Measurements from ENCODE around the gene FGF21.
A peak's percentile ranks its signal among the peaks of the same experiment; 100 is the strongest.

The FGF21 gene

DNA sequence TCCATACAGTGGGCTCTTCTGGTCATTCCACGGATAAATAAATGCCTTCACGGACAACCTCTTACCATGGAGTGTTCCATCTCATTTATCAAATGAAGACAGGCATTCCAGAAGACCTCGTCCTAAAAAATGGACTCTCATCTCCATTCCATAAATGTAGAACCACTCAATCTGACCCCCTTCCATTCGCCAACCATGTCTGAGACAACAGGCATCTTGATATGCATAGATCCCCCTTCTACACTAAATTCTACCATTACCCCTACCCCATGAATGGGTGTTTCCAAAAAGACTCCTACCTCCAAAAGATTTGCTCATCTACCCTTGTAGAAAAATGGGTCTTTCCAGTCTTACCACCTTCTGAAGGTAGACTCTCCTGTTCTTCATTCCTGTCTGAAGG is 23.9 kb upstream of the FGF21 start:
- DNase-seq = no peak

DNA sequence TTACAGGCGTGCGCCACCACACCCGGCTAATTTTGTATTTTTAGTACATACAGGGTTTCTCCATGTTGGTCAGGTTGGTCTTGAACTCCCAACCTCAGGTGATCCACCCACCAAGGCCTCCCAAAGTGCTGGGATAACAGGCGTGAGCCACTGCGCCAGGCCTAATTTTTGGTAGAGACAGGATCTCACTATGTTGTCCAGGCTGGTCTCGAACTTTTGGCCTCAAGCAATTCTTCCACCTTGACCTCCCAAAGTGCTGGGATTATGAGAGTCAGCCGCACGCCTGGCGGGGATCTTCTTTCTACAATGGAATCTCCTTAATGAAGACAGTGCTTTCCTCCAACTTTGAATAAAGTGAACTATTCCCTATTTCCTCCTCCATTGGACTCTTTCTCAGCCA is 20.7 kb upstream of the FGF21 start:
- no peak for DNase-seq

DNA sequence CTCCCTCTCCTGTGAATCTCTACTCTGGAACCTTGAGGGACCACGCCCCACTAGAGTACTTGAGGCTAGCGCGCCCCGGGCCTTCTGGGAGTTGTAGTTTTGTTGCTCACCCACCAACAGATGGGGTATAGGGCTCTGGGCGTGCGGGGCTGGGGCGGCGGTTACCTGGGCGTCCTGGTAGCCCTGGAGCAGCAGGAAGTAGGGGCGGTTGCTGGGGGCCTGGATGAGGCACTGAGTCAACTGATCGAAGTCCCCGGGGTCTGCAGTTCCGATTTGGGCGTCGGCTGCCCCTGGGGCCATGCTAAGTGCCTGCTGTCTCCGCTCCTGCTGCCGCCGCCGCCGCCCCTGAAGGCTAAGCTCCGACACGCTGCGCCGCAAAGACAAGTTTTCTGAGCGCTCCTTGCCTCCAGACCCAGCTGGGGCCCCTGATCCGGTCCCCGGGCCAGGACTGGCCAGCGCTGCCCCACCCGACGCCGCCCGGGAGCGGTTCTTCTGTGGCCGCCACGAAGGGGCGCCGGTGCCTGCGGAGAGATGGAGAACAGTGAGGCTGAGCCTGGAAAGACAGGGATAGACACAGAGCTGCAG is 20.2 kb upstream of the FGF21 start:
- DNase-seq = no peak

DNA sequence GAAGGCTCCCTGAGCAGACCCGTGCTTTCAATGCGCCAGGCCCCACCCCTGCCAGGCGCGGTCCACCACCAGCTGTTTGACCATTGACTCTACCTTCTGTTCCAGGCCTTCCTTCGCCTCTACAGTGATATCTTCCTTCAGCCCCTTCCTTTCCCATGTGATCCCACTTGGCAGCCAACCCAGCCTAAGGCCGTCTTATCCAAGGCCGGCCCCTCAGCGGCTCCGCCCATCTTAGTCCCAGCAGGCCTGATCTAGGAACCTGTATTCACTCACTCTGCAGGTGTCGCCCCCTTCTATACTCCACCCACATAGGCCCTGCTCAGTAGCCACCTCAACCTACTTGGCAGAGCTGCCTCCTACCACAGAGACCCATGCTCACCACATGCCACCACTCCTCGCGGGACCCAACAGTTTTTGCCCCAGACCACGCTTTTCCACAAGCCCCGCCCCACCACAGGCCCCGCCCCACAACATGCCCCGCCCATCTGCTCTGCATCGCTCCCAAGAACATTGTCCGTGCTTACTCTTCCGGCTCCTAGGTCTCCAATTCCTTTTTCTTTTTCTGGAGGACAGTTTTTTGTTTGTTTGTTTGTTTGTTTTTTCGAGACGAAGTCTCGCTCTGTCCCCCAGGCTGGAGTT is 17.8 kb upstream of the FGF21 start:
- DNase-seq = no peak

DNA sequence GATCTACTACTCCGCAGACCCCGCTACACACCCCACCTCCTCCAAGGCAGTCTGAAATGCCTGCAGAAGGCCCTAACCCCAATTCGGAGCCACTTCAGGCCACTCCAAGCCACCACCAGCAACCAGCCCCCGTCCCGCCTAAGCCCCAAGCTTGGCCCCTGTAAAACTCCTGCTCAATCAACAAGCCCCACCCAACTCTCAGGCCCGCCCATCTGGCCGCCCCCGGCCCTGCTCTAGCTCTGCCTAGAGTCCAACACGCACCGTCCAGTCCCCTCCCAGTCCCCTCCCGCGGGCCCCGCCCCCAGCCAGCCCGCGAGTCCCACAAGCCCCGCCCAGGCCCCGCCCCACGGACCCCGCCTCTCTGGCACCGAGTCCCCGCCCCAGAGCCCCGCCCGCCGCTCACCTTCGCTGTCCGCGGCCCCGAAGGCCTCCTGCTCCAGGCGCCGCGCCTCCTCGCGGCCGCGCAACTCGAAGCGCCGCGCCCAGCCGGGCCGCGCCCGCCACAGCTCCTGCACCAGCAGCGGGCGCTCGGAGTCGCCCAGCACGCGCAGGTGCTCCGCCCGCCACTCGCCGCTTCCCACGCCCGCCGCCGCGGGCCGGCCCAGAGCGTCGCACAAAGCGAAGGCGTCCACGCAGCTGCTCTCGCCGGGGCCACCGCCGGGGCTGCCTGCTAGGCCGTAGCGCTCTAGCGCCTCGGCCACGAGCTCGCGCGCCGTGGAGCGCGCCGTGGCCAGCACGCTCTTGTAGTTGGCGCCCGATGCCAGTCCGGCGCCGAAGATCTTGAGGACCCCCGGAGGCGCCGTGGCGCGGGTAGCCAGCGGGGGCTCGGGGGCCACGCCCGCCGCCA is 16.5 kb upstream of the FGF21 start:
- DNase-seq = peak; percentile 97

DNA sequence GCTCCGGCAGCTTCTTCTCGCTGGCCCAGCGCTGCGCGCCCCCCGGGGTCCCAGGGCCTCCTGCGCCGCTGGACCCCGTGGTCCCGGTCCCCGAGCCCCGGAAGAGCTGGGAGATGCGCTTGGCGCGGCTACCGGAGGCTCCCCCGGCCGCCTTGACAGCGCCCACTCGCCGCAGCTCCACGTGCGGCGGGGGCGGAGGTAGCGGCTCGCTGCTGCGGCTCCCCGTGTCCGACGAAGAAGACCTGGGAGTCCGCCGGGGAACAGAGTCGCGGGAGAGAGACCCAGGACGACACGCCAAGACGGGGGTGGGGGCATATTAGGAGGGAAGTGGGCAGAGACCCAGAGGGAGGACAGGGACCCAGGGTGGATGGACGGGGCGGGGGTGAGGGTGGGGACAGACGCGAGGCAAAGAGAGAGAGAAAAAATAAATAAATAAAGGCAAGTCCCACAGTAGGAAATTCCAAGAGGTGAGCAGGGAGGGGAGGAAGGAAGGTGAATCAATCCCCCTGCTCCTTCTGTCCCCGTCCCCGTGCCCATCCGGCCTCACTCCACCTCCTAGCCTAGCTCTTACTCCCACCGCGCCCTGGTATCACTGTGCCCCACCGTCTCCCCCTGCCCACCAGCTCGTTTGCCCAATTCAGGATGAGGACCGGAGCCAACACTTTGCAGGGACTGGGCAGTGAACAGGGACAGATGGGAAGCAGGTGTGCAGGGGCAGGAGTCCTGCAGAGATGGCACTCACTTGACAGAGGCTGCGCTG is 15.7 kb upstream of the FGF21 start:
- DNase-seq = no peak

DNA sequence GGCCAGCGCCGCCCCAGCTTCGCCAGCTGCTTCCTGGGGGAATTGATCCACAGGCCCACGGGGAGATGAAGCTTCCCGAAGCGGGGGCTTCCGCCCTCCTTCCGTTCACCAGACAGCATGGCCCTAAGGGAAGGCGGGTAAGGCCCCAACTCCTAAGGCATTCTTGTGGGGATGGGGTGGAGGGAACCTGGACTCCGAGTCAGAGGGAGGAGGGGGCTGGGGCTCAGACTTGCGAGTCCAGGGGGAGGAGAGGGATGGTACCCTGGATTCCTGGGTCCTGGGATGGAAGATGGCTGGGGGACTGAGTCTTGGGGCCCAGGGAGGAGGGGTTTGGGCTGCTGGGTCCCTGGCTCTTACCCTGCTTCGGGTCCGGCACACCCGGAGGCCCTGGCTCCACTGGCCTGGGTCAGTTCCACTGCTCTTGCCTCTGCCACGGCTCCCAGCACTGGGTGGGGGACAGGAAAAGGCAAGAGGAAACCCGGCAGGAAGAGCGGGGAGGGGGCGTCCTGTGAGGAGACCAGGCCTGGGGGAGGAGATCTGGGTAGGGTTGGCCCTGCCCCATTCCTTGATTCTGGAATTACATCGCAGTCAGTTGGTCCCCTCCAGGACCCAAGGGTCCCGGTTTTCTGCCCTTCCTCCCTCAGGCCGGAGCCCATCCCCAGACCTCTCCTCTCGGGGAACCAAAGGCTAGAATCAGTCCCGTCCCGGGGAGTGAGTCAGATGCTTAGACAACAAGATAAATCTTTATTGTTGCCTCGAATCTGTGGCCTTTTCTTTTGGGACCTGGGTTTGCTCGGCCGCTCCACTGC is 15.0 kb upstream of the FGF21 start, which contains the start of gene RASIP1:
RASIP1 (minus strand) TSS at position 447 of the 809 bp plus-strand sequence; CDS start at position 119, 328 bp downstream.
- no peak for DNase-seq

DNA sequence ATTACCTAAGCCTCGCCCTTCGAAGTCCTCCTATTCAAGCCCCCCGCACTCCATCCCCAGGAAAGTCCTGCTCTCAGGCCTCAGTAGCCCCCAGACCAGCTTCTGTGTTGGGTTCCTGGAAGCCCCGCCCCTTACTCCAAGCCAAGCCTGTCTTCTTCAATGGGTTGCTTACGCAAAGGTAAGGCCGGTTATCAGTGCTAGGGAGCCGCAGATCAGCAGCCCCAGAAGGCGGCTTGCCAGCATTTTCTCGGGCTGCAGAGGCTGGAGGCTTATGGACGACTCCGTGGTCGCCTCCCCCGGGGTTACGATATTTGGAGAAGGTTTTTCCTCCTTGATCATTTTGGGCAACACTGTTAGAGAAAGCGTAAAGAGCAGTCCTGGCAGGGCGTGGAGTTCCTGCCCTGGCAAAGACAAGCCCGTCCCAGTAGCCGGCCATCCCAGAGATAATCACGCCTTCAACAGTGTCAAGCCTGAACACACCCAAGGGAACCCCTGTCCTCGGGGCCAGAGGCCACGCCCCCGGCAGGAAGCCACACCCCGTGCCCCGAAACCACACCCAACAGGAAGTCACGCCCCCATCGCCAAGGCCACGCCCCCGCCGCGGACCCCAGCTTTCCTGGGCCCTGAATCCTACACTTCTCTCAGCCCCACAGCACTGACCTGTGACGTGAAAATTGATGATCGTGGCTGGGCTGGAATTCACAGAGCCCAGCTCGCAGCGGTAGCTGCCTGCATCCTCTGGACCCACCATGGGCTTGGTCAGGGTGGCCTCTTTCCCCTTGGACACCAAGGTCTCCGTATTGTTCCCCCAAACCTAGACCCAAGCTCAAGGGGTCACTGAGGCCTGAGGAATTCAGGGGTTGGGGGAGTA is 14.0 kb upstream of the FGF21 start:
- peak; percentile 80 for DNase-seq

DNA sequence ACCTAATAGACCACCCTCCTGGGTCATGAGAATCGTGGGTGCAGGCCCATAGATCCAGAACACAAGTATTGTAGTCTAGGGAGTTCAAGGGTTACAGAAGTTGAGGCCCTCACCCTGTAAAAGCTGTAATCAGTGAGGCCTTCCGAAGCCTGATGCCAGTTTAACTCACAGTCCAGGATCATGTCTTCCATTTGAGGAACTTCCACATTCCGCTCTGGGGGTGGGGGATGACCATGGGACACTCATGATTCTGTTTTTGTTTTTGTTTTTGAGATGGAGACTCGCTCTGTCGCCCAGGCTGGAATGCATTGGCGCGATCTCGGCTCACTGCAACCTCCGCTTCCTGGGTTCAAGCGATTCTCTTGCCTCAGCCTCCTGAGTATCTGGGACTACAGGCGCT is 13.2 kb upstream of the FGF21 start:
- no peak for DNase-seq

DNA sequence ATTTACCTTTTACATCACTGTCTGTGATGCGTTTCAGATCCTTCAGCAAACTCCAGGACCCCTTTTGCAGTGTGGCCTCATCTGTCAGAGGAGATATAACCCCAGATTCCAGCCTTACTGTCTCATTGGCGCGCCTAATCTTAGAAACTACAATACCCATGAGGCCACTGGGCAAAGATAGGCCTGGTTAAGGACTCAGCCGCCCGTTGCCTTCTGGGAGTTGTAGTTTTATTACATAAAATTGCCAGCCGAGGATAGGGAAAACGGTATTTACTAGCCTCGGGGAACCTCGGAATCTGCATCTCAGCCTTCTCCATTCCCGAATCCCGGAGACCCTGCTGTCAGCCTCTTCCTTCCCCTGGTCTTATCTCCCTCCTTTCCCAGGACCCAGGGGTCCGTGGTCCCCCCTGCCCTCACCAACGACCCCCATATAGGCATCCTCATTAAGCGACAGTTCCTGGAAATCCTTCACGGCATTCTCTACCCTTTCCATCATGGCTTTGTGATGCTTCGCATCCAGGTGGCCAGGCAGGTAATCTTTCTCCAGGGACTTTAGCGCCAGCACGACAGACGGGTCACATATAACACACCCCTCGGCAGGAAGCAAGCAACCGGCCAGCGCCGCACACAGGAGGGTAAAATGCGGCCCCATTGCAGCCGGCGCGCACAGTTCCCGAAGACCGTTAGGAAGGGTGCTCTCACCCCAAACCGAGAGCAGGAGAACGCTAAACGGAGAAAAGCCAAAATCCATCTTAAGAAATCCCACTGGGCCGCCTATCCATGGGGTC is 9.9 kb upstream of the FGF21 start:
- peak; percentile 67 for DNase-seq

DNA sequence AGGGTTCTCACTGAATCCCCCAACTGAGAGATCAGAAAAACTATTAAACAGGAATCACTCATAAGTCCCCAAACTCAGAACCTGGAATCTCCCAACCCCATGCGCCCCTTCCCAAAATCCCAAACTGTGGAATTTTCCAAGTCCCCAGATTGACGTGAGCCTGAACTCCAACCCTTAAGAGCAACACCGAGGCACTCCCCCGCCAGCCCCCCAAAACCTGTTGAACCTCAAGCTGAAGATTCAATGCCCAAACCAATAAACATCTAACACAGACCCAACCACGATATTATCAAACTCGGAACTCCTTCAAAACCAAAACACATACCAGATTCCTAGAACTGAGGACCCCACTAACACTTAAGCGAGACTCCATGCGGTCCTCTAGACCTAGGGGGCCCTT is 9.2 kb upstream of the FGF21 start:
- DNase-seq = no peak

DNA sequence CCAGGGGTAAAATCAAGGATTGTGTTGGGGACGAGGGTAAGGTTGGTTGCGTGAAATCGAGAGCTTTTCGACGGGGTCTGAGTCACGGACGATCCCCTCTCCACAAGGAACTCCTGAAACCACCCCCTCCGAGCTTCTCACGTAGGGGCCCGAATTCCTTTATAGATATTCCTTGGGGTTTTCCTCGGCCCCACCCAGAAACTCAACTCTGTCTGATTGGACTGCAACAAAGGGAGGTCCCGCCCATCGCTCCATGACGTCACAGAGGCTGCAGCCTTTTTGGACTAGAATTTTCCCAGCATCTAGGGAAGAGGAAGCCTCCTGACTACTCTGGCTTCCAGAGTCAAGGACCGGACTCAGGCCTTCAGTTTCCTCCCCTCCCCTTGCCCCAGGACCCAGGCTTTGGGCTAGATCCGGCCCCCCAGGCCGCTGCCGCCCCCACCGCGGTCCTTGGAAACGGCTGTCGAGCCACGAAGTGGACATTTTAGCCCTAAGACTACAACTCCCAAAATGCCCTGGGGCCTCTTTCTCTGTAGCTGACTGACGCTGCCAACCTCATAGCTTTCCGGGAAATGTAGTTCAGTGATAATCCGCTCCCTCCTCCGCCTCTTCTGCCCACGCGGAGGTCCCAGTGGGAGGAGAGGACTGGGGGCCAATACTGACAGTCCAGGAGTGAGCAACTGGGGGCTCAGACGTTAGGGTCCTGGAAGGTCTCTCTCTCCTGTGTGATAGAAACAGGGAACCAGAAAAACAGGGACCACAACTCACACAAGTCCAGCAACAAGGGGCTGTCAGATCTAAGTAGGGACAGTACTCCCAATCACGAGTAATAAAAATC is 8.4 kb upstream of the FGF21 start, which contains the start of gene IZUMO1:
IZUMO1 (minus strand) TSS at position 172 of the 838 bp plus-strand sequence. CDS start 1,050 bp downstream, outside the sequence.
- peak; percentile 74 for DNase-seq

DNA sequence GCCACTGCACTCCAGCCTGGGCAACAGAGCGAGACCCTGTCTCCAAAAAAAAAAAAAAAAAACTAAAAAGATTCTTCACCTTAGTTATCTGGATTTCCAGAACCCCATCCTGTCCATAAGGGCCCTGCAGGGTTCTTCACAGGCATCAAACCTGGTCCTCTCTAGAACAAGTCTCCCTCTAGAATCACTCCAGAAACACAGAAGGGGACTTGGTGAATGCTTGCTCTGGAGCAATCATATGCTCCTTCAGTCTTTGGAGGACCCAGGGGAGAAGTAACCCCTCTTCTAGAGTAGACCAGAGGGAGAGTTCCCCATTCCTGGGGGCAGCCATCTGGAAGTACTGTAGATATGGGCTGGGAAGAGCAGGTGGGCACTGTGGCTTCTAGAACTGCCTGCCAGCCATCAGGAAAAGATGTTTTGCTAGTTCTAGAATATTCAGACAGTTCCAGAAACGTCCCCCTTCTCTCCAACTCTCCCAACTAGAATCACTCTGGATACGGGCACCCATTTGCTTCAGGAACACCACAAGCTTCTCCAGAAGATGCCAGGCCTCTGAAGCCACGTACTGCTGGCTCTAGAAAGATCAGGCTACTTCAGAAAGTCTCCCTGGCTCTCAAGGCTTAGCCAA is 5.6 kb upstream of the FGF21 start:
- no peak for DNase-seq

DNA sequence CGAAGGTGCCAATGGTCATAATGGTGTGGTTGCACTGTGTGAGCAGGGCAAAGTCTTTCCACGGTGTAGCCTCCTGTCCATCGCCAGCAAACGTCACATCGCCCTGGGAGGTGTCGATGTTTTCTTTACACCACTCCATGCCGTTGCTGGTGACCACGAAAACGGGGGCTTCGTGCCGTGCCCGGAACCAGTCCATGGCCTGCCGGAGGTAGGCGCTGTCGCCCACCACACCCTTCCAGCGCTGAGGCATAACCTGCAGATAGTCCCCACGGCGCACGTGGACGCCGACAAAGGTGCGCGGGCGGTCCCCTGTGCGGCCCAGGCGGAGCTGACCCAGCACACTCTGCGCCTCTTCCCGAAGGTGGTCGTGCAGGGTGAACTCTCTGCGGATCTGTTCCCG is 5.0 kb upstream of the FGF21 start:
- DNase-seq = no peak

DNA sequence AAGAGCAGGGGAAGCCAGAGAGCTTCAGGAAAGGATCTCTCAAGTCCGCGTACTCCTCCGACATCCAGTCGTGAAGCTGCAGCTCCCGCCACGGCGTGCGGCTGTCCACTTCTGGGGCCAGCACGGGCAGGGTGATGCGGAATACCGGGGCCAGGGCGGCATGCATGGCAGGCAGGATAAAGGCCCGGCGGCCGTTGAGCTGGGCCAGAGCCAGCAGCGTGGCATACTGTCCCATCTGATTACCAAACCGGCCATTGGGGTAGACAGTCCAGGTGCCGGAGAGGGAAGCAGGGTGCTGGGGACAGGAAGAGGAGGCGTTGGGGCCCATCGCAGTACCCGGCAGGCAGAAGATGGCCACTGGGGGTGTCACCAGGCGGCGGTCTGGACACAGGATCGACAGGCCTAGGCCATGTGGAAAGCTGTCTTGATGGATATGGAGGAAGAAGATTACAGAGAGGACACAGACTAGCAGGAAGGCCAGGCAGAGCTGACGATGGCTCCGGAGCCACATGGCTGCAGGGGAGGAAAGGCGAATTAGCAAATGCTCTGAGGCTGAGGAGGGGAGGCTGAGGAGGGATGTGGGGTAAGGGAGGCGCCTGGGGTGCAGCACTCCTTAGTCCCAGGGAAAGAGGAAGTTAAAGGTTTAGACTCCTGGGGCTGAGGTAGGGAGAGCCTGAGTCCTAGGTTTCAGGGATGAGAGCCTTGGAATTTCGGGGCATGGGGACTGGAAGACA is 4.4 kb upstream of the FGF21 start:
- DNase-seq = no peak

DNA sequence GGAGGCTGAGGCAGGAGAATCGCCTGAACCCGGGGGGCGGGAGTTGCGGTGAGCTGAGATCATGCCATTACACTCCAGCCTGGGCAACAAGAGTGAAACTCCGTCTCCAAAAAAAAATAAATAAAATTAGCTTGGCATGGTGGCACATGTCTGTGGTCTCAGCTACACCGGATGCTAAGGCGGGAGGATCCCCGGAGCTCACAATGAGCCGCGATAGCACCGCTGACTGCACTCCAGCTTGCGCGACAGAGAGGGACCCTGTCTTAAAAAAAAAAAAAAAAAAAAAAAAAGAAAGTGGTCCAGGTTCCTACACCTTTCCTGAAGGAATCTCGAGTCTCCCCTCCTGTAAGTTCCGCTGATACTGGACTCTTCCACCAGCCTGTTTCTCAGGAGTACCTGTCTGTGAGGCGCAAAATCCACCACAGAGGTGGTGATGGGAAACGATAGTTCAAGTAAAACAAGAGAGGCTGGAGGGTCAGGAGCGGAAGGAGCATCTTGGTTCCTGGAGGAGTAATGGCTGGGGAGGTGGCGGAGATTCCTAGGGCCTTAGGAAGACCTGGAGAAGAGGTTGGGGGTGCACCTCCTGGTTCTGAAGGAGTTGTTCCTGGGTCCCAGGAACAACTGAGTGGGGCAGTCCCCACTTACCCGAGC is 3.4 kb upstream of the FGF21 start:
- DNase-seq = no peak

DNA sequence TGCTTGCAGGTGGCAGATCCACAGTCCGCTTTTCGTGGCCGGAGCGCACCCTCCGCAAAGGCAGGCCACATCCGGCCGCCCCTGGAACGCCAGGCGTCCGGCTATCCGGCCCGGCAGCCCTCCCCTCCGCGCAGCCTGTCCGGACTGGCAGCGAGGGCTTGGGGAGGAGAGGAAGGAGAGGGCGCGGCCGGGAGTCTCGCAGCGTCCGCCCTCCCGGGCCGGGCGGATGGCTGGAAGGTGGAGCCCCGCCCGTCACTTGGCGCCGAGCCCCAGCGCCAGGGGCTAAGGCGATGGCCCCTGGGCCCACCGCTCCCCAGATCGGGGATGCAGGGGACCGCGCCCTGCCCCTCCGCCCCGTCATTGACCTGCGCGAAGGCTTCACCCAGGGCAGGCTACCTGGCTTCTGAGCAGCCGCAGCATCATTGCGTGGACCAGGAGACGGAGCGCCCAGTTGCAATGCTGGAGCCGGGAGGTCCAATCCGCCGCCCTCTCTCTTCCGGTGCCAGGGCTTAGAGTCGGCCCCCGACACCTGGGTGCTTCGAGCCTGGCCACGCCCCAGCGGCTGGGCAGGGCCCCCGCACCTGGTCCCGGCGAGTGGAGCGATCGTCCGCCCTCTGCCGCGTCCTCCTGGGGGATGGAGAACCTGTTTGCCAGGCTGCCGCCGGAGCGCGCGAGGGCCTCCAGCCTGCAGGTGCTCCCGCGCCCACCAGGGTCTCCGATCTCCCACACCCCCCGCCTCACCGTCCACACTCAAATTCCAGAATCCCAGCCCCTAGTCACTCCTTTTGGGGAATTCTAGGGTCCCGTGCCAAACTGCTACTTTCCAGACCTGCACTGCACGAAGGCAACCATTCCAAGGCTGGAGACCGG is 2.6 kb upstream of the FGF21 start, which contains the start of gene FUT1:
FUT1 (minus strand) TSS at position 146 of the 870 bp plus-strand sequence. CDS start 1,360 bp downstream, outside the sequence.
- DNase-seq = no peak

All from stimulated activated CD8-positive, alpha-beta memory T cell treated with anti-CD3 and anti-CD28 coated beads, Interleukin-4, amount 100 ng/mL, for 48 hours (primary cell).